Measurements from ENCODE around the gene HNRNPH3. TPM values are rescaled to one million over a fixed set of nuclear protein-coding genes. Genes with fewer than 3 reads are reported as not detected.

The HNRNPH3 gene
- total and polyA plus RNA-seq, 2 donors (not counting 1 experiment from before 2014, with no cell fraction given) = 23.6 to 124 TPM

DNA sequence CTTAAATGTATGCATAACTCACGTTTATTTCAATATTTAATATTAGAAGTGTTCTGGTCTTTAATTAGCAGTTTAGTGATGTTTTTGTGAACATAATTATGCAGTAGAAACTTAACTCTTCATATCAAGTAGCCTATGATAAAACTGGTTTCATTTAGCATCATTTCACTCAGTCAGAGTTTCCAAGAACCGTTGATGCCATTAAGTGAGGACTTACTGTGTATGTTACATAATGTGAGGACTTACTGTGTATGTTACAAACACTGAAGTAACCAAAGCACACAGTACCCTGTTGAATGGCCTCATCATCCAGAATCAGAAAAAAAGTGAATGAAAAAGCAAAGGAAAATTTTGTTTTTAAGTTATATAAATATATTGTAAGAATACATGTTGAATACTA lies 33.7 kb downstream of the HNRNPH3 start:
- Histone ChIP-seq H3K27me3 (replicated peaks in 1 of 4; ENCODE audit: control extremely low read depth in 1 of 4, control insufficient read depth in 3 of 4, insufficient read depth in 4 of 4, low read length in 3 of 4) (no peaks in the 10 kb centered on the region), H3K4me3 (ENCODE audit: control extremely low read depth in 1 of 5, extremely low read depth in 1 of 5, insufficient read depth in 1 of 5, low read depth in 2 of 5, low read length in 4 of 5) (no peak overlapping the region), H3K36me3 (replicated peaks in 1 of 2; ENCODE audit: control extremely low read depth in 1 of 2, control insufficient read depth in 1 of 2, extremely low read depth in 1 of 2, insufficient read depth in 2 of 2, low read length in 1 of 2) (peaks cover 1 to 12% of the 10 kb centered on the region in 2 experiments), H3K9me3 (ENCODE audit: control extremely low read depth in 1 of 3, control insufficient read depth in 2 of 3, insufficient read depth in 1 of 3, low read length in 2 of 3) (no peaks in the 10 kb centered on the region), H3K4me1 (ENCODE audit: control insufficient read depth in 2 of 2, insufficient read depth in 2 of 2, low read length in 2 of 2) (peaks cover 5% of the 10 kb centered on the region in 2 donors), H3K4me2 (replicated peaks; ENCODE audit: low read depth, low read length, poor library complexity, severe bottlenecking) (no peak overlapping the region), H3K9ac (ENCODE audit: low read length) (no peak overlapping the region), H4K20me1 (ENCODE audit: control insufficient read depth, insufficient read depth, low read length, poor library complexity, severe bottlenecking) (no peaks in the 10 kb centered on the region), H3K79me2 (ENCODE audit: control insufficient read depth, insufficient read depth, low read length) (no peaks in the 10 kb centered on the region), H2AFZ (ENCODE audit: insufficient read depth, low read depth, low read length, poor library complexity, severe bottlenecking) (no peak overlapping the region), H3K27ac (ENCODE audit: low read length in 2 of 2) (no peak overlapping the region)
- intact Hi-C loops (cut with micrococcal nuclease) = no loop called here
- peaks cover 3% of the 10 kb centered on the region for H3K4me1 Mint-ChIP-seq
- peaks cover 2% of the 10 kb centered on the region for H3K9me3 Mint-ChIP-seq (ENCODE audit: insufficient read depth)
- ChIA-PET CTCF (no interaction called here), POLR2A (no interaction called here)
- ATAC-seq (ENCODE audit: low read depth) (no peak), DNase-seq (no peak)
- H3K27me3 Mint-ChIP-seq = no peaks in the 10 kb centered on the region
- H3K27ac Mint-ChIP-seq = no peak overlapping the region
- TF ChIP-seq, protein P1, sequence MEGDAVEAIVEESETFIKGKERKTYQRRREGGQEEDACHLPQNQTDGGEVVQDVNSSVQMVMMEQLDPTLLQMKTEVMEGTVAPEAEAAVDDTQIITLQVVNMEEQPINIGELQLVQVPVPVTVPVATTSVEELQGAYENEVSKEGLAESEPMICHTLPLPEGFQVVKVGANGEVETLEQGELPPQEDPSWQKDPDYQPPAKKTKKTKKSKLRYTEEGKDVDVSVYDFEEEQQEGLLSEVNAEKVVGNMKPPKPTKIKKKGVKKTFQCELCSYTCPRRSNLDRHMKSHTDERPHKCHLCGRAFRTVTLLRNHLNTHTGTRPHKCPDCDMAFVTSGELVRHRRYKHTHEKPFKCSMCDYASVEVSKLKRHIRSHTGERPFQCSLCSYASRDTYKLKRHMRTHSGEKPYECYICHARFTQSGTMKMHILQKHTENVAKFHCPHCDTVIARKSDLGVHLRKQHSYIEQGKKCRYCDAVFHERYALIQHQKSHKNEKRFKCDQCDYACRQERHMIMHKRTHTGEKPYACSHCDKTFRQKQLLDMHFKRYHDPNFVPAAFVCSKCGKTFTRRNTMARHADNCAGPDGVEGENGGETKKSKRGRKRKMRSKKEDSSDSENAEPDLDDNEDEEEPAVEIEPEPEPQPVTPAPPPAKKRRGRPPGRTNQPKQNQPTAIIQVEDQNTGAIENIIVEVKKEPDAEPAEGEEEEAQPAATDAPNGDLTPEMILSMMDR (IDR thresholded peaks at IDR 0.05) = no peak
- TF ChIP-seq EZH2 (IDR thresholded peaks at IDR 0.05; ENCODE audit: borderline replicate concordance, insufficient read depth, low read depth, low read length, poor library complexity, severe bottlenecking) = no peak
- no peak overlapping the region for H3K4me3 Mint-ChIP-seq
- no CpG with 5 or more reads among the region's 2 CpGs for WGBS (ENCODE audit: insufficient coverage)

DNA sequence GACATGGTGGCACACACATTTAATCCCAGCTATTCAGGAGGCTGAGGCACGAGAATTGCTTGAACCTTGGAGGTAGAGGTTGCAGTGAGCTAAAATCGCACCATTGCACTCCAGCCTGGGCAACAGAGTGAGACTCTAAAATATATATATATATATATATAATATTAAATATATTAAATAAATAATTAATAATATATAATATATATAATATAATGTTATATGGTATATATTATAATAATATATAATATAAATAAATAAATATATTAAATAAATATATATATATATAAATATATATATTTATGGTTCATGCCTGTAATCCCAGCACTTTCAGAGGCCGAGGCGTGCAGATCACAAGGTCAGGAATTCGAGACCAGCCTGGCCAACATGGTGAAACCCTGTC lies 34.7 kb downstream of the HNRNPH3 start:
- Mint-ChIP-seq H3K27me3 (no peaks in the 10 kb centered on the region), H3K9me3 (ENCODE audit: insufficient read depth) (peaks cover 4% of the 10 kb centered on the region), H3K4me3 (no peak overlapping the region), H3K4me1 (peaks cover 3% of the 10 kb centered on the region), H3K27ac (no peak overlapping the region)
- Histone ChIP-seq H3K27me3 (replicated peaks in 1 of 4; ENCODE audit: control extremely low read depth in 1 of 4, control insufficient read depth in 3 of 4, insufficient read depth in 4 of 4, low read length in 3 of 4) (no peaks in the 10 kb centered on the region), H4K20me1 (ENCODE audit: control insufficient read depth, insufficient read depth, low read length, poor library complexity, severe bottlenecking) (no peaks in the 10 kb centered on the region), H3K4me2 (replicated peaks; ENCODE audit: low read depth, low read length, poor library complexity, severe bottlenecking) (no peak overlapping the region), H3K36me3 (replicated peaks in 1 of 2; ENCODE audit: control extremely low read depth in 1 of 2, control insufficient read depth in 1 of 2, extremely low read depth in 1 of 2, insufficient read depth in 2 of 2, low read length in 1 of 2) (peaks cover 3 to 12% of the 10 kb centered on the region in 2 experiments), H3K9me3 (ENCODE audit: control extremely low read depth in 1 of 3, control insufficient read depth in 2 of 3, insufficient read depth in 1 of 3, low read length in 2 of 3) (peaks cover 2 to 10% (median 5%) of the 10 kb centered on the region in 3 donors), H3K27ac (ENCODE audit: low read length in 2 of 2) (no peak overlapping the region), H3K79me2 (ENCODE audit: control insufficient read depth, insufficient read depth, low read length) (no peaks in the 10 kb centered on the region), H3K4me3 (ENCODE audit: control extremely low read depth in 1 of 5, extremely low read depth in 1 of 5, insufficient read depth in 1 of 5, low read depth in 2 of 5, low read length in 4 of 5) (no peak overlapping the region), H3K9ac (ENCODE audit: low read length) (no peak overlapping the region), H2AFZ (ENCODE audit: insufficient read depth, low read depth, low read length, poor library complexity, severe bottlenecking) (no peak overlapping the region), H3K4me1 (ENCODE audit: control insufficient read depth in 2 of 2, insufficient read depth in 2 of 2, low read length in 2 of 2) (peaks cover 5% of the 10 kb centered on the region in 2 donors)
- 93% methylated on average over 3 of the region's 5 CpGs for WGBS (ENCODE audit: insufficient coverage)
- ATAC-seq (ENCODE audit: low read depth) (no peak), DNase-seq (no peak)
- intact Hi-C loops (cut with micrococcal nuclease) = no loop called here
- ChIA-PET POLR2A (no interaction called here), CTCF (no interaction called here)
- no peak for TF ChIP-seq EZH2 (IDR thresholded peaks at IDR 0.05; ENCODE audit: borderline replicate concordance, insufficient read depth, low read depth, low read length, poor library complexity, severe bottlenecking)
- TF ChIP-seq, protein P1 (IDR thresholded peaks at IDR 0.05) = no peak
